SJSA1 (cell line): ENCODE measurements around the gene DAD1. TPM values are rescaled to one million over a fixed set of nuclear protein-coding genes. Genes with fewer than 3 reads are reported as not detected.

Experiments used
- DNase-seq, 2 experiments: peaks; one replicate each; pipeline ENCODE4 v3.0.0-alpha.2; 2015 to 2020; ENCODE audit warnings: low spot score in 2 of 2, low read depth in 1 of 2
- H3K27ac ChIP-seq: fragments of 250-450 bp; sonication (Bioruptor Pico); 2 replicates; pipeline ENCODE4 v1.5.1; 2020; ENCODE audit warnings: mild to moderate bottlenecking, moderate library complexity
- H3K27me3 ChIP-seq: fragments of 250-450 bp; sonication (Bioruptor Pico); replicated peaks from 2 replicates; pipeline ENCODE4 v1.5.1; 2020; ENCODE audit warnings: mild to moderate bottlenecking, moderate library complexity
- H3K36me3 ChIP-seq: fragments of 250-450 bp; sonication (Bioruptor Pico); 2 replicates; pipeline ENCODE4 v1.5.1; 2020; ENCODE audit warnings: mild to moderate bottlenecking
- H3K4me1 ChIP-seq: fragments of 250-450 bp; sonication (Bioruptor Pico); replicated peaks from 2 replicates; pipeline ENCODE4 v1.6.1; 2021; ENCODE audit warnings: mild to moderate bottlenecking
- H3K4me3 ChIP-seq: fragments of 250-450 bp; sonication (Bioruptor Pico); 2 replicates; pipeline ENCODE4 v1.5.1; 2020; ENCODE audit warnings: mild to moderate bottlenecking
- H3K9me3 ChIP-seq: fragments of 250-450 bp; sonication (Bioruptor Pico); replicated peaks from 2 replicates; pipeline ENCODE4 v1.5.1; 2020; ENCODE audit warnings: mild to moderate bottlenecking
- total RNA-seq: library from RNA; depleted of rRNA; stranded (reverse); fragments of >200 nt; shearing (Covaris generic); gene quantifications from 2 replicates; pipeline ENCODE4 v1.2.3, GENCODE V29; 2014

DAD1 gene
- total RNA-seq, 1 experiment from 2014 or later, result 328 TPM

DNA sequence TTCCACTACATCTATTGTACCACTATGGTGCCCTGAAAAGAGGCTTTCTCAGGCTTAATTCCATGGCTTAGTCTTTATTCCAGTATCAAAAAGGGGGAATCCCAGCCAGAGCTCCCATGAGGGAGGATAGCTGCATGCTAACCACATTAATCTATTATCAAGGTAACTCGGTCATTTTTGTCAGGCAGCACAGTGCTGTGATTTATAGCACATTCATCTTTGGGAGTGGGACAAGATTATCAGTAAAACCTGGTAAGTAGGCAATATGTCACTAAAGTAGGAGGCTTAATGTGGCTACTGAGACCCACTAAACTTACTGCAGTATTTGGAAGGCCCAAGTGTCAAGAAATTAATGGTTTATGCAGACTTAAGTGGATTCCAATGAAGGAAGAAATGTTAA is 58.9 kb downstream of the DAD1 start:
- H3K27me3 ChIP-seq, result no peaks in the 10 kb centered on the region; the same call in 1 of the 2 replicates
- DNase-seq, result no peak
- H3K4me3 ChIP-seq, result no peak overlapping the region
- H3K4me1 ChIP-seq, result peaks cover 35% of the 10 kb centered on the region
- no peak overlapping the region for H3K27ac ChIP-seq
- no peaks in the 10 kb centered on the region for H3K9me3 ChIP-seq
- H3K36me3 ChIP-seq, result peaks cover 33% of the 10 kb centered on the region

DNA sequence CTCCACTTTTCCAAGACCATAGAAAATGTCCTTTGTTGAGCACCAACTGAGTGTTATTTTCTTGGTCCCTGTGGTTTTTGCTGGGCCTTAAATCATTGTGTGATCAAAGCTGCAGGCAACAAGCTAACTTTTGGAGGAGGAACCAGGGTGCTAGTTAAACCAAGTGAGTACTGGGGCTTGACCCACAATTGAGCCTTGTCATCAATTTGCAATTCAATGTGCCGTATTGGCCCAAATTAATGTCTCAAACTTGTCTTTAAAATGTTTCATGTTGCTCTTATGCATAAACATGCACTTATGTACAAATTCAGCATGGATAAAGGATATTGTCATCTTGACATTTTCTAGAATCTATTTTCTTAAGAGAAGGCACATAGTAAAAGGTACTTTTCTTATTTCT is 62.3 kb downstream of the DAD1 start:
- H3K9me3 ChIP-seq, result no peaks in the 10 kb centered on the region
- H3K4me3 ChIP-seq, result no peak overlapping the region
- peaks cover 23% of the 10 kb centered on the region for H3K4me1 ChIP-seq
- H3K36me3 ChIP-seq, result peaks cover 26% of the 10 kb centered on the region
- no peak overlapping the region for H3K27ac ChIP-seq
- no peak for DNase-seq
- H3K27me3 ChIP-seq, result no peaks in the 10 kb centered on the region

DNA sequence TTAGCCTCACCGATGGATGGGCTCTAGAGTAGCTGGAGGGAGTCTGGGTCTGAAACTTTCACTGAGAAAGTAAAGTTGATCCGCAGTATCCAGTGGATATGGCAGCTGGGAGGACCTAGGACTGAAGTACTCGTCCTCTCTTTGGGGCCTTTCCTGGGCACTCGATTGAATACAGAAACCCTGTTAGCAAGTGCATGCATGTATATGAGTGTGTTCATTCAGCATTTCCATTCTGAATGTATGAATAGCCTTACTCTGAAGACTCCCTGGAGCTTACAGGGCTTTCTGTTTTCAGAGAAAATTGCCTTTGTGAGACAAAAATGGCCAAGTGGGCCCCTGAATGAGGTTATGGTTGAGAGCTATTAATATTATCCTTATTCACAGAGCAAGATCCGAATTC is 62.8 kb downstream of the DAD1 start:
- H3K27me3 ChIP-seq, result no peaks in the 10 kb centered on the region
- peaks cover 24% of the 10 kb centered on the region for H3K36me3 ChIP-seq
- H3K27ac ChIP-seq, result no peak overlapping the region
- no peak for DNase-seq
- no peak overlapping the region for H3K4me3 ChIP-seq
- H3K9me3 ChIP-seq, result no peaks in the 10 kb centered on the region
- peaks cover 25% of the 10 kb centered on the region for H3K4me1 ChIP-seq

DNA sequence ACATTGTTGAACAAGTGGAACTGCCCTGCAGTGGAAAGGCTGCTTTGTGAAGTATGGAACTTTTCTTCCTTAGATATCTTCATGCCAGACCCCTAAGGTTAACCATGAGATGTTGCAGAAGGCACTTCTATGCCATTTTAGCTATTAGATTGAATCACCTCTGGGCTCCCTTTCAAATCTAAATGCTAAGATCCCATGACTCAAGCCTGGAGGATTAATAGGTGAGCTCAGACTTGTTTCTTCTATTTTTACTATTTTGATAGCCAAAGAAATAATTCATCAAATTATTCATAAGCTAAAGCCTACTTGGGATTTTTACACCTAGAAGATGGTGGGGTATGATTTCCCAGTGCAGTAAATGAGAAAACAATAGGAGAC is 64.3 kb downstream of the DAD1 start:
- no peak overlapping the region for H3K4me3 ChIP-seq
- no peaks in the 10 kb centered on the region for H3K9me3 ChIP-seq
- no peak overlapping the region for H3K27ac ChIP-seq
- peaks cover 35% of the 10 kb centered on the region for H3K4me1 ChIP-seq
- no peak for DNase-seq
- peaks cover 17% of the 10 kb centered on the region for H3K36me3 ChIP-seq
- no peaks in the 10 kb centered on the region for H3K27me3 ChIP-seq

DNA sequence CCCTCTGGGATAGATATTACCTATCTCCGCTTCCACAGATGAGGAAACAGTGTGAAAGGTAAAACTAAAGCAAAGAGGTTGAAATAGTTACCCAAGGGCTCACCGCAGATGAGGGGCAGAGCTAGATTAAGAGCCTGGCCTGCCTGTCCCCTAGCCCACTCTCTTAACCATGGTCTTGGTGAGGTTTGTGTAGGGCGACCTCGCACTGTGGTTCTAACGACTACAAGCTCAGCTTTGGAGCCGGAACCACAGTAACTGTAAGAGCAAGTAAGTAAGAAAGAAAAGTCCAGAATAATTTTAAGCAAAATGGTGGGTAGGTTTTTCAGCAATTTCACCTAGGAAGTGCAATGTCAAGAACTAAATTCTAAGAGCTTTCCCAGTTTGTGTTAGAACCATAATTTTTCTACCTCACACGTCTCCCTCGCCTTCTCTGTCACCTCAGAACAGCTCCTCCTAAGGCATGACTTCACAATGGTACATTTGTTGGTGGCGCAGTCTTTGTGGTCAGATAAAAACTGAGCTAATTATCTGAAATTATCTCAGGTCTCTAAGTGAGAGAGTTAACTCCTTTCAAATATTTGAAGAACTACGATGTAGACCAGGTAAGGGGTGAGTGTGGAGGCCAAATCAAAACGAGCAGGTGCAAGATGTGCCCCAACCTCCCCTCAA is 64.8 kb downstream of the DAD1 start:
- Histone ChIP-seq H3K9me3 (no peaks in the 10 kb centered on the region), H3K27me3 (no peaks in the 10 kb centered on the region), H3K27ac (no peak overlapping the region), H3K36me3 (peaks cover 14% of the 10 kb centered on the region), H3K4me3 (no peak overlapping the region), H3K4me1 (peaks cover 40% of the 10 kb centered on the region)
- no peak for DNase-seq

DNA sequence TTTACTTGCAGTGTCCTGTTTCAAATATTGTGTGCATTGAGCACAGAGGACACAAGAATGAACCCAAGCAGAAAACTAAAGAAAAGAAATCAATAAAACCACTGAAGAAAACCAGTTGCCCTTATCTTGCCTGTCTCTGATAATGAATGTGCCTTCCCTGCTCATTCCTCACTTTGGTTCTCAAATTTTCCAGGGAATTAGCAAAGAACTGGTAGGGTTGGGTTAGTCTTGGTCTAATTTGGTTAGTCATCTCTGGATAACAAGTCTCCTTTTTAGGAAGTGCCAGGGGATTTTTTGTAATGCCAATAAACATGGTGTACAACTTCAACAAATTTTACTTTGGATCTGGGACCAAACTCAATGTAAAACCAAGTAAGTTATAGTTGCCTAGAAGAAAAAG is 65.7 kb downstream of the DAD1 start:
- Histone ChIP-seq H3K27ac (no peak overlapping the region), H3K36me3 (peaks cover 12% of the 10 kb centered on the region; the same call in 1 of the 2 replicates), H3K27me3 (no peaks in the 10 kb centered on the region), H3K4me3 (no peak overlapping the region), H3K4me1 (peaks cover 41% of the 10 kb centered on the region), H3K9me3 (no peaks in the 10 kb centered on the region)
- no peak for DNase-seq

DNA sequence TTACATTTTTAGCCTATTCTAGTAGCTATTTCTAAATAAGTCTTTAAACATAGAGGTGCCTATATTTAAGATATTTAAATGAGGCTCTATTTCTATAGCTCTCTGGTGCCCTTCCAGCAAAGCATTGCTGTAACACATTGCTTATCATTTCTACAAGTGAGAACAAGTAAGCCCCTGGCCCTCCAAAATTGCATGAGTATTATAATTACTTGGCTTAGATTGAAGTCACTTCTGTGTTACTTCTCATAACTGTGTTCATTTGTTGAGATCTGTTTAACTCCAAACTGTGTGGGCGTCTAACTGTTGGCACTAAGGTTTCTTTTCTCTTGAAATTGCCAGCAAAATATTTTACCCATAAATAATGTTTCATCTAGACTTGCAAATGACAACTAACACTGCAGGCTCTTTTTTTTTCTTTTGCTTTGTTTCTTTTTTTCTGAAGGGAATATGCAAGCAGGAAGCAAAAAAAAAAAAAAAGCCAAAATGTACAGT is 66.5 kb downstream of the DAD1 start:
- no peak for DNase-seq
- no peak overlapping the region for H3K27ac ChIP-seq
- H3K4me1 ChIP-seq, result peaks cover 41% of the 10 kb centered on the region
- H3K27me3 ChIP-seq, result no peaks in the 10 kb centered on the region
- no peaks in the 10 kb centered on the region for H3K9me3 ChIP-seq
- H3K36me3 ChIP-seq, result peaks cover 12% of the 10 kb centered on the region; the same call in 1 of the 2 replicates
- H3K4me3 ChIP-seq, result no peak overlapping the region

DNA sequence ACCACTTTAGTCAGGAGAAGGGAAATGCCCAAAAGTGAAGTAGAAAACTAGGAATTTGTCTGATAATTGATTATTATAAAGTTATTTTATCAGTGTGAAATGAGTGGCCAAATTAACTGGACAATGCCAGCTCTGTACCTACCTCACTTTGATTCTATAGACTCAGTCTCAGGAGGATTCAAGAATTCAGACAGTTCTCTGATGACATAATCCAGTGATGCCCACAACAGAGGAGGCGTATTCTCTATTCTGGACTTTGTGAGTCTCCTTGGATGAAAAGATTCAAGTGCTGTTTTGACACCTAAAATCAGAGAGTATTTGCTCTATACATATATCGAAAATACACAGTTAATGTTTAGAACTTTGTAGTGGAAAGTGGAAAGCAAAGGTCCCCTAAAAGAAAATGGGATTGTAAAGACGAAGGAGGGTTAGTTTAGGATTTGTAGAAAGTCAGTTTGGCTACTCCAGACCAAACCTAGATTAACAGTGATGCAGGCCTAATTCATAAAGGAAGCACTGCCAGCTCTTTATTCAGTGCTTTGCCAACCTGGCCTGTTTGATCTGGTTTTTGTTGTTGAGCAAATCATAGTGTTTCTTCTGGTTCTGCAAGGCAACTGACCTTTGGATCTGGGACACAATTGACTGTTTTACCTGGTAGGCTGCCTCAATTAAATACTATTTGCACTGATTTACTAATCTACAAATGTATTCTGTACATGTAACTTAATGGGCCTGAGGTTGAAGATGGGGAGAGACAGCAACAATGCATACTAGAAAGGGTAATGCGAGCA is 67.4 kb downstream of the DAD1 start:
- no peaks in the 10 kb centered on the region for H3K9me3 ChIP-seq
- no peak overlapping the region; the same call in 1 of the 2 replicates for H3K4me3 ChIP-seq
- H3K4me1 ChIP-seq, result peaks cover 41% of the 10 kb centered on the region
- DNase-seq, result no peak
- H3K27me3 ChIP-seq, result no peaks in the 10 kb centered on the region
- H3K27ac ChIP-seq, result peak overlapping the region; percentile 68
- H3K36me3 ChIP-seq, result peaks cover 6% of the 10 kb centered on the region; the same call in 1 of the 2 replicates

DNA sequence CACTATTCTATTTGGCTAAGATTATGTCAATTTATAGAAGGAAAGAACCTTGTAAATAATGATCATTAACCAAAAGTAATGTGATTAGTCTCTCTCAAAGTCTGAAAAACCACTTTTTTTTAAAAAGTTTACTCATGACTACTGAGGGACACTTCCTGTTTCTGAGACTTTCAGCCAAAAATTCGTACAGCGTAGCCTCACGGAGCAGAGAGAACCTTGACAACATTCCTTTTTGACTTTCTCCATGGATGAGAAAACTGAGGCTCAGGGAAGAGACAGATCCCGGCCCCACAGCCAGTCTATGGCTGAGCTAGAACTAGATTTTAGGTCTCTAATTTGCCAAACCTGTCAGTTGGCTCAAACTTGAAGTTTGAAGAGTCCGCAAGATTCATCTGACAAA is 68.2 kb downstream of the DAD1 start:
- no peaks in the 10 kb centered on the region for H3K27me3 ChIP-seq
- peak overlapping the region; percentile 68 for H3K27ac ChIP-seq
- peak overlapping the region; percentile 31 for H3K4me3 ChIP-seq
- peaks cover 5% of the 10 kb centered on the region; the same call in 1 of the 2 replicates for H3K36me3 ChIP-seq
- H3K4me1 ChIP-seq, result peaks cover 43% of the 10 kb centered on the region
- peak in 1 of 2 experiments; percentile 18 for DNase-seq
- no peaks in the 10 kb centered on the region for H3K9me3 ChIP-seq

DNA sequence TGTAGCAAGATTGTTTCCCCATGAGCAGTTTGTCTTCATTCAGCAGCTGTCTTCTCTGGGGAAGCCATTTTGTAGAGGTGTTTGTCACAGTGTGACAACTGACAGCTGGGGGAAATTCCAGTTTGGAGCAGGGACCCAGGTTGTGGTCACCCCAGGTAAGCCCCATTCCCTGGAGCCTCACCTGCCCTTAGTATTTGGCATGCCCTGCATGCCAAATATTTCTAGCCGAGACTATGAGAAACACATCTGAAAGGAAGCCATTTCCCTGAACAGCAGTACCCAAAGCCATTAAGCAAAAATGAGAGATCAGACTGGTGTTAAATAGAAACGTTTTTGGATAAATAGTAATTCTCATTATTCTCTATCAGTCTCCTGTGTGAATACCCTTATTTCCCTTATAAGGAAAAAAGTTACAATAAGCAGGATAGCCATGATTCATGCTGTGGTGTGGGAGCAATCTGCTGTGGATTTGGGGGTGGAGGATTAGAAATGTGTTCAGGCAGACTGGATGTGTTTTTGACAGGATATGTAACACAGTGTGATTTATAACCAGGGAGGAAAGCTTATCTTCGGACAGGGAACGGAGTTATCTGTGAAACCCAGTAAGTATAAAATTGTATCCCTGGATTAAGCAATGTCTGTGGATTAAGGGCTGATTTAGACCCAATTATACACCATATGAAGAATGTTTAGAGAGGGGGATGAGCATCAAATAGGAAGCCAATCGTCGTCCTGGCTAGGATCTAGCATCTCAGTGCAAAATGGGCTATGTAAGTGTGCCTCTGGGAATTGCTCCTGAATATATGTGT is 68.9 kb downstream of the DAD1 start:
- DNase-seq, result peak in 1 of 2 experiments; percentile 52

DNA sequence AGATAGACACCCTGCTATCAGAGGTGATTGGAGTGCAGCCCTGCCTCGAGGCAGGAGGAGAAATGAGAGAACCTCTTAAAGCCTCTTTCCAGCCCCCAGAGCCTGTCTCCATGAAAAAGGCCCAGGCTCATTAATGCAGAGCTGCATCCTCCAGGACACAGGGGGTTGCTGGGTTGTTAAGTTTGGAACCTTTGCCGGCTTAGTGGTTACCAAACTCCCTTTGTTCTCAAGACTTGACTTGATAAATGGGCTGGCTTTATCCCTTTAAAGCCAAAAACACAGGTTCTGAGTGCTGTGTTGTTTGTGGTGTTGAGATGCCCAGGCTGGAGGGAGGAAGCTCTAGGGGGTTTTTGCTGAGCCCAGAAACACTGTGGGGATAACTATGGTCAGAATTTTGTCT is 71.0 kb downstream of the DAD1 start:
- no peak overlapping the region for H3K27ac ChIP-seq
- no peak overlapping the region for H3K4me3 ChIP-seq
- no peak for DNase-seq
- peaks cover 56% of the 10 kb centered on the region for H3K4me1 ChIP-seq
- no peaks in the 10 kb centered on the region for H3K9me3 ChIP-seq
- no peaks in the 10 kb centered on the region for H3K27me3 ChIP-seq
- peaks cover 5% of the 10 kb centered on the region; the same call in 1 of the 2 replicates for H3K36me3 ChIP-seq

More for the DNA sequence above, 68.9 kb downstream of the DAD1 start:
- H3K4me1 ChIP-seq, result peaks cover 50% of the 10 kb centered on the region
- no peaks in the 10 kb centered on the region for H3K9me3 ChIP-seq
- no peaks in the 10 kb centered on the region for H3K27me3 ChIP-seq
- peak overlapping the region; percentile 68 for H3K27ac ChIP-seq
- peaks cover 5% of the 10 kb centered on the region; the same call in 1 of the 2 replicates for H3K36me3 ChIP-seq
- H3K4me3 ChIP-seq, result peak overlapping the region; percentile 31

DNA sequence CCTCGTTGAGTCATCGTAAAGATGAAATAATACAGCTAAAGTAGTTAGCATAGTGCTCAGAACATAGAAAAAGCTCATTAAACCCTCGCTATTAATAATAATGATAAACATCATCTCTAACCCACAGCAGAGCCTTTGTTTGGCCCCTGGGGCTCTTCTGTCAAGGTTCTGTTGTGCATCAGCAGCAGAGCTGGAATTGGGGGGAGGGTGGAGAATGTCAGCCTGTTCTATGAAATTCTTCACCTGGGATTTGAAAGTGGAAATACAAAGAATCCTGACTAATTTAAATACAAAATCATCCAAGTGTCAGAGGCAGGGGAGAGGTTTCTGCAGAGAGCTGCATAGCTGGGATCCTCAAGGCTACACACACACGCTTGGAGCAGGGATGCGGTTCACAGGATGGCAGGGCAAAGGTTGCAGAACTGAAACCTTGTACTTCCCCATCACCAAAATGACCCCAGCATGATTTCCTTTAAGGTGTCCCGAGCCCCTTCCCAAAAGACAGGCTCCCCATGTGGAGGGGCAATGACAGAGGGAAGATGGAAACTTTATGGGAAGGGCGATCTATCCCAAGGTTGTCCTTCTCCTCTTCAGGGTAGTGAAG is 71.8 kb downstream of the DAD1 start:
- Histone ChIP-seq H3K27ac (no peak overlapping the region), H3K4me3 (no peak overlapping the region), H3K36me3 (peaks cover 3% of the 10 kb centered on the region; the same call in 1 of the 2 replicates), H3K4me1 (peaks cover 60% of the 10 kb centered on the region), H3K9me3 (no peaks in the 10 kb centered on the region), H3K27me3 (no peaks in the 10 kb centered on the region)
- no peak for DNase-seq

DNA sequence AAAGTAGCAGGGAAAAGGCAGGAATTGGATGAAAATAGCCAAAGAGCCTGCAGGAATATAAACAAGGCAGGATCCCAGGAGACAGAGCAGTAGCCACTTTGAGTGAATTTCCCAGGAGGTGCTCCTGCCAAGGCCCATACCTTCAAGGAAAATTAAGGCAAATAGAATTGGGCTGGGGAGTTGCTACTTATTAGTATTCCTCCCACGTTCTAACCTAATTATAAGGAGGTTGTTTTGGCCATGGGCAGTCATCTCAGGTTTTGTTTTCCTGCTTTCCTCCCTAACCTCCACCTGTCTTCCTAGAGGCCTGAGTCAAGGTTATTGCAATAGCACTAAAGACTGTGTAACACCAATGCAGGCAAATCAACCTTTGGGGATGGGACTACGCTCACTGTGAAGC is 73.1 kb downstream of the DAD1 start:
- H3K36me3 ChIP-seq, result no peaks in the 10 kb centered on the region
- no peaks in the 10 kb centered on the region for H3K27me3 ChIP-seq
- no peaks in the 10 kb centered on the region for H3K9me3 ChIP-seq
- H3K4me1 ChIP-seq, result peaks cover 60% of the 10 kb centered on the region
- H3K4me3 ChIP-seq, result no peak overlapping the region
- DNase-seq, result no peak
- H3K27ac ChIP-seq, result no peak overlapping the region
